Adipocyte (in vitro differentiated cells): ENCODE measurements around the gene AGXT2.

ENCODE experiments used
- DNase-seq: peaks from one replicate; pipeline ENCODE4 v3.0.0-alpha.2; 2015; ENCODE audit warnings: low read depth
- H3K27me3 ChIP-seq: replicated peaks from 2 replicates; pipeline ENCODE4 v1.7.0; 2013; ENCODE audit warnings: mild to moderate bottlenecking, low read length, moderate library complexity; ENCODE audit not compliant: control insufficient read depth, insufficient read depth
- H3K36me3 ChIP-seq: 2 replicates; pipeline ENCODE4 v1.7.0; 2013; ENCODE audit warnings: low read length, mild to moderate bottlenecking, moderate library complexity; ENCODE audit not compliant: control insufficient read depth, insufficient read depth, severe bottlenecking
- H3K4me1 ChIP-seq: 2 replicates; pipeline ENCODE4 v1.7.0; 2013; ENCODE audit warnings: mild to moderate bottlenecking, low read length, moderate library complexity; ENCODE audit not compliant: control insufficient read depth, insufficient read depth
- H3K4me3 ChIP-seq: 2 replicates; pipeline ENCODE4 v1.7.0; 2013; ENCODE audit warnings: mild to moderate bottlenecking, low read length, moderate library complexity
- H3K9ac ChIP-seq: 2 replicates; pipeline ENCODE4 v1.7.0; 2013; ENCODE audit warnings: mild to moderate bottlenecking, low read length, moderate library complexity
- H3K9me3 ChIP-seq: 2 replicates; pipeline ENCODE4 v1.7.0; 2013; ENCODE audit warnings: mild to moderate bottlenecking, low read length, moderate library complexity; ENCODE audit not compliant: control insufficient read depth

AGXT2 gene

GRCh38 chr5:35081134-35081533 is 33.4 kb upstream of the AGXT2 start:
- Histone ChIP-seq H3K4me3 (no peak overlapping the region), H3K36me3 (no peaks in the 10 kb centered on the region), H3K4me1 (no peaks in the 10 kb centered on the region), H3K9me3 (no peaks in the 10 kb centered on the region), H3K9ac (no peak overlapping the region), H3K27me3 (no peaks in the 10 kb centered on the region)
- no peak for DNase-seq

- Histone ChIP-seq H3K9ac (no peak overlapping the region), H3K27me3 (no peaks in the 10 kb centered on the region), H3K9me3 (no peaks in the 10 kb centered on the region), H3K4me3 (no peak overlapping the region), H3K36me3 (no peaks in the 10 kb centered on the region), H3K4me1 (no peaks in the 10 kb centered on the region)
- DNase-seq, result no peak
Measured at GRCh38 chr5:35073160-35073559, 25.4 kb upstream of the AGXT2 start.

GRCh38 chr5:35069188-35069587 is 21.4 kb upstream of the AGXT2 start:
- DNase-seq, result no peak
- Histone ChIP-seq H3K9me3 (no peaks in the 10 kb centered on the region), H3K4me3 (no peak overlapping the region), H3K4me1 (no peaks in the 10 kb centered on the region), H3K9ac (no peak overlapping the region), H3K36me3 (no peaks in the 10 kb centered on the region), H3K27me3 (no peaks in the 10 kb centered on the region)

- Histone ChIP-seq H3K9ac (no peak overlapping the region), H3K27me3 (no peaks in the 10 kb centered on the region), H3K36me3 (no peaks in the 10 kb centered on the region), H3K4me3 (no peak overlapping the region), H3K4me1 (peaks cover 10% of the 10 kb centered on the region), H3K9me3 (no peaks in the 10 kb centered on the region)
- no peak for DNase-seq
Measured at GRCh38 chr5:35067985-35068384, 20.2 kb upstream of the AGXT2 start.

- H3K4me3 ChIP-seq, result no peak overlapping the region
Measured at GRCh38 chr5:35066260-35066795, 18.6 kb upstream of the AGXT2 start.

GRCh38 chr5:35063414-35063813 is 15.7 kb upstream of the AGXT2 start:
- Histone ChIP-seq H3K36me3 (no peaks in the 10 kb centered on the region), H3K27me3 (no peaks in the 10 kb centered on the region), H3K9ac (no peak overlapping the region), H3K4me3 (no peak overlapping the region), H3K4me1 (peaks cover 36% of the 10 kb centered on the region), H3K9me3 (no peaks in the 10 kb centered on the region)
- DNase-seq, result no peak

More at GRCh38 chr5:35066260-35066795, 18.6 kb upstream of the AGXT2 start:
- H3K36me3 ChIP-seq, result no peaks in the 10 kb centered on the region
- no peaks in the 10 kb centered on the region for H3K27me3 ChIP-seq
- H3K9ac ChIP-seq, result no peak overlapping the region
- H3K4me1 ChIP-seq, result peaks cover 25% of the 10 kb centered on the region
- no peaks in the 10 kb centered on the region for H3K9me3 ChIP-seq
- no peak for DNase-seq

- H3K4me1 ChIP-seq, result peaks cover 43% of the 10 kb centered on the region
- H3K9ac ChIP-seq, result no peak overlapping the region
- H3K9me3 ChIP-seq, result no peaks in the 10 kb centered on the region
- no peaks in the 10 kb centered on the region for H3K36me3 ChIP-seq
- DNase-seq, result peak; percentile 59
- H3K27me3 ChIP-seq, result no peaks in the 10 kb centered on the region
- H3K4me3 ChIP-seq, result no peak overlapping the region
Measured at GRCh38 chr5:35061211-35061770, 13.5 kb upstream of the AGXT2 start.

- Histone ChIP-seq H3K9me3 (no peaks in the 10 kb centered on the region), H3K9ac (no peak overlapping the region), H3K27me3 (no peaks in the 10 kb centered on the region), H3K4me3 (no peak overlapping the region), H3K36me3 (no peaks in the 10 kb centered on the region), H3K4me1 (peaks cover 45% of the 10 kb centered on the region)
- DNase-seq, result no peak
Measured at GRCh38 chr5:35060236-35060635, 12.5 kb upstream of the AGXT2 start.

- Histone ChIP-seq H3K27me3 (no peaks in the 10 kb centered on the region), H3K4me1 (peaks cover 53% of the 10 kb centered on the region), H3K36me3 (no peaks in the 10 kb centered on the region), H3K9ac (no peak overlapping the region), H3K9me3 (no peaks in the 10 kb centered on the region), H3K4me3 (no peak overlapping the region)
- no peak for DNase-seq
Measured at GRCh38 chr5:35059251-35059650, 11.5 kb upstream of the AGXT2 start.

- Histone ChIP-seq H3K4me3 (no peak overlapping the region), H3K36me3 (no peaks in the 10 kb centered on the region), H3K27me3 (no peaks in the 10 kb centered on the region), H3K9ac (no peak overlapping the region), H3K4me1 (peaks cover 47% of the 10 kb centered on the region), H3K9me3 (no peaks in the 10 kb centered on the region)
- DNase-seq, result no peak
Measured at GRCh38 chr5:35058374-35058788, 10.6 kb upstream of the AGXT2 start.

GRCh38 chr5:35056686-35057085 is 8.9 kb upstream of the AGXT2 start:
- DNase-seq, result peak; percentile 26
- Histone ChIP-seq H3K36me3 (no peaks in the 10 kb centered on the region), H3K9me3 (no peaks in the 10 kb centered on the region), H3K27me3 (no peaks in the 10 kb centered on the region), H3K4me3 (peak overlapping the region; percentile 36), H3K9ac (no peak overlapping the region), H3K4me1 (peaks cover 31% of the 10 kb centered on the region)

GRCh38 chr5:35052838-35053237 is 5.1 kb upstream of the AGXT2 start:
- H3K4me3 ChIP-seq, result no peak overlapping the region
- DNase-seq, result no peak

More at GRCh38 chr5:35052838-35053237, 5.1 kb upstream of the AGXT2 start:
- Histone ChIP-seq H3K27me3 (no peaks in the 10 kb centered on the region), H3K9ac (no peak overlapping the region), H3K4me1 (peaks cover 17% of the 10 kb centered on the region), H3K9me3 (no peaks in the 10 kb centered on the region), H3K36me3 (no peaks in the 10 kb centered on the region)
